ENCODE measurements around the gene LDLRAD4. TPM values are rescaled to one million over a fixed set of nuclear protein-coding genes. Genes with fewer than 3 reads are reported as not detected.

The LDLRAD4 gene
- total and polyA plus RNA-seq, 9 of the 15 experiments (the other 6 are each of a cell fraction or from before 2014, with no cell fraction given): 0.01 TPM; not detected in 8

GRCh38 chr18:13290856-13291271 lies 72.3 kb downstream of the LDLRAD4 start:
- intact Hi-C loops (cut with micrococcal nuclease) (no loop called here), in situ Hi-C loops (cut with MboI) (no loop called here)
- Histone ChIP-seq H3K4me3 (no peak overlapping the region), H3K9me3 (replicated peaks; ENCODE audit: control insufficient read depth, insufficient read depth, low read depth, low read length) (no peaks in the 10 kb centered on the region), H2AFZ (ENCODE audit: low read depth, low read length) (no peak overlapping the region), H4K20me1 (replicated peaks; ENCODE audit: control insufficient read depth, insufficient read depth, low read length) (no peaks in the 10 kb centered on the region), H3K36me3 (ENCODE audit: control insufficient read depth, insufficient read depth, low read length) (no peaks in the 10 kb centered on the region), H3K4me2 (ENCODE audit: insufficient read depth, low read length) (no peak overlapping the region), H3K79me2 (ENCODE audit: control insufficient read depth, insufficient read depth, low read length) (no peaks in the 10 kb centered on the region), H3K27me3 (ENCODE audit: control insufficient read depth in 2 of 2, insufficient read depth in 2 of 2, low read length in 2 of 2) (peaks cover 21 to 51% of the 10 kb centered on the region in 2 experiments; a peak in 4 of 5 replicates), H3K9me1 (ENCODE audit: control insufficient read depth, insufficient read depth, low read length) (no peaks in the 10 kb centered on the region), H3K27ac (ENCODE audit: extremely low read depth, low read depth, low read length) (no peak overlapping the region), H3K4me1 (replicated peaks in 1 of 2; ENCODE audit: control insufficient read depth in 2 of 2, insufficient read depth in 2 of 2, low read length in 2 of 2) (no peaks in the 10 kb centered on the region), H3K9ac (ENCODE audit: insufficient read depth in 1 of 2, low read depth in 2 of 2, low read length in 2 of 2) (no peak overlapping the region)
- CTCF ChIA-PET (ENCODE audit: low intra/inter-chr PET ratio): no interaction called here
- BruUV-seq (replicated peaks): no TSS peak
- 1% methylated on average over 7 of the region's 7 CpGs for WGBS (ENCODE audit: insufficient coverage, low coverage, missing lambda C conversion rate)
- no peak for FAIRE-seq
- TF ChIP-seq ZKSCAN3 (CRISPR knock-in tag; IDR thresholded peaks at IDR 0.05): no peak
- TF ChIP-seq HMGN3 (IDR thresholded peaks at IDR 0.05; ENCODE audit: borderline replicate concordance, extremely low read depth, insufficient read length, low read depth, low read length): no peak
- no peak for TF ChIP-seq KLF13 (tag; IDR thresholded peaks at IDR 0.05; ENCODE audit: borderline replicate concordance, low read depth)
- no peak for TF ChIP-seq NFRKB (IDR thresholded peaks at IDR 0.05; ENCODE audit: low read depth)
- no peak for TF ChIP-seq ZNF655 (CRISPR knock-in tag; IDR thresholded peaks at IDR 0.05)
- no peak for TF ChIP-seq TEAD4 (IDR thresholded peaks at IDR 0.05; ENCODE audit: low read length)
- no peak for TF ChIP-seq TEAD4 (CRISPR knock-in tag; IDR thresholded peaks at IDR 0.05; ENCODE audit: borderline replicate concordance)
- TF ChIP-seq ZHX1 (conservative IDR thresholded peaks at IDR 0.05; ENCODE audit: low read length): no peak
- TF ChIP-seq HINFP (tag; conservative IDR thresholded peaks at IDR 0.05; ENCODE audit: low read depth): no peak
- no peak for TF ChIP-seq ZBTB17 (CRISPR knock-in tag; IDR thresholded peaks at IDR 0.05)
- TF ChIP-seq BCL6 (CRISPR knock-in tag; IDR thresholded peaks at IDR 0.05): no peak
- TF ChIP-seq SAP30 (IDR thresholded peaks at IDR 0.05; ENCODE audit: borderline replicate concordance, insufficient read depth, low read depth, low read length, poor library complexity, severe bottlenecking): no peak
- TF ChIP-seq PTRF (tag; IDR thresholded peaks at IDR 0.05): no peak
- no peak for TF ChIP-seq KLF16 (IDR thresholded peaks at IDR 0.05)
- no peak for ATAC-seq
- no peak for DNase-seq (ENCODE audit: extremely low read depth in 1 of 4, low spot score in 3 of 4)
- POLR2A ChIA-PET: no interaction called here

All from K562 (cell line).